HUDEP-2 (cell line): ENCODE data around the gene DIPK1B.
"Not testable (repeated sequence)": the region's sequence is repeated elsewhere in the genome, so short reads cannot be mapped to it uniquely, and the experiment has no call there.

Experiments
- DNase-seq, 76 experiments: peaks; one replicate each; lab custom pipeline; 2025; ENCODE audit not compliant: unreplicated experiment in 76 of 76; lab: John Stamatoyannopoulos, UW

The DIPK1B gene

DNA sequence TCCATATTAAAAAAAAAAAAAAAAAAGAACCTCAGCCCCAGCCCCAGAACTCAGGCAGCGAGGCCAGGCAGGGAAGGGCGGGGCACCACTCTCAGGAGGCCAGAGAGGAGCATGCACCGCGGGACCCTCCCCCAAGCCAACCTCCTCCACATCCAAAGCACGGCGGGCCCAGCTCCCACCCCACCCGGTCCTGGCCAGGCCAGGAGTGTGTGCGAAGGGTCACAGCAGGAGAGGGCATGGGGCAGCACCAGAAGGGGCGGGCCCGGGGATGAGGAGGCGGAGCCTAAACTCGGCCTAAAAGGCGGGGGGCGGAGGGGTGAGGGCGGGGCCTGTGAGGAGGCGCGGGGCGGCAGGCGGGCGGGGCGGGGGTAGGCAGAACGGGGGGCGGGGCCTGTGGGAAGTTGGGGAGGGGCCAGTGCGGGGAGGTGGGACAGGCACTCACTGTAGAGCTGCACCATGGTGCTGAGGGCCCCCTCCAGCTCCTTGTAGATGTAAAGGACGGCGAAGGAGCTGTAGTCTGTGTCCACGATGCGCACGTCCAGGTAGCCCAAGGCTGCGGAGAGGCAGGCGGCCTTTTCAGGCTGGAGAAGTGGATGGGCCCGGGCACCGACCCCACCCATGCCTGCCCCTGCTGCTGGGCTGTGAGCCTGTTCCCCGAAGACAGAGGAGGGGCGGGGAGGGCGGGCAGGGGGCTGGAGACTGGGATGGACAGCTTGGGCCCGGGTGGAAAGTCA lies 50.7 kb downstream of the DIPK1B start:
- peak in 61 of 76 experiments; percentile 10 to 87 (median 63) for DNase-seq

- DNase-seq, result no peak
Measured at GRCh38 chr9:136763649-136764035, 51.3 kb downstream of the DIPK1B start.

DNA sequence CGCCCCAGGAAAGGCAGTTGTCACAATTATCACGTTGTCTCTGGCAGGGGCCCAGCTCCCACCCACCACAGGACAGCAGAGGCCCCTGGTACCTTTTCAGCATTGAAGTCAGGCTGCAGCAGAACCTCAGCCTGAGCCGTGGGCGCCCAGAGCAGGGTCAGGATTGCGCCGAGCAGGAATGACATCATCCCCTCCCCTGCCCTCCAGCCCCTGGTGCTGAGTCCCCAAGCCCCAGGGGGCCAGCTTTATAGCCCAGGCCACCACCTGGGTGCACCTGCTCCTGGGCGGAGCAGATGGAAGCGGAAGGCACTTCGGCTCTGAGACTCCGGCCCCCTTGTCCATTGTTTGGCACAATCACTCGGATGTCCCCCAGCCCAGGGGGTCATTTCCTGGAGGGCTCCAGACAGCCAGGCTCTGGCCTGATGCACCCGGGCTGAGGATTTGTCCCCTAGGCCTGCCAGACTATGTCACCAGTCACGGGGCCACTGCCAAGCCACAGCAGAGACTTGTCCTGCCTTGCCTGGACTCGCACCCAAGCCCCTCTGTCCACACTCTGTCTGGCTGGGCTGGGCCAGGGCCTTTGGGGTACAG lies 52.0 kb downstream of the DIPK1B start, which contains the start of gene LCN15:
Gene LCN15, minus strand, starts transcription at position 218 of the 591 bp plus-strand sequence. Its CDS starts 30 bp downstream, at position 188.
- DNase-seq, result no peak

GRCh38 chr9:136765041-136765440 lies 52.7 kb downstream of the DIPK1B start:
- no peak for DNase-seq

DNA sequence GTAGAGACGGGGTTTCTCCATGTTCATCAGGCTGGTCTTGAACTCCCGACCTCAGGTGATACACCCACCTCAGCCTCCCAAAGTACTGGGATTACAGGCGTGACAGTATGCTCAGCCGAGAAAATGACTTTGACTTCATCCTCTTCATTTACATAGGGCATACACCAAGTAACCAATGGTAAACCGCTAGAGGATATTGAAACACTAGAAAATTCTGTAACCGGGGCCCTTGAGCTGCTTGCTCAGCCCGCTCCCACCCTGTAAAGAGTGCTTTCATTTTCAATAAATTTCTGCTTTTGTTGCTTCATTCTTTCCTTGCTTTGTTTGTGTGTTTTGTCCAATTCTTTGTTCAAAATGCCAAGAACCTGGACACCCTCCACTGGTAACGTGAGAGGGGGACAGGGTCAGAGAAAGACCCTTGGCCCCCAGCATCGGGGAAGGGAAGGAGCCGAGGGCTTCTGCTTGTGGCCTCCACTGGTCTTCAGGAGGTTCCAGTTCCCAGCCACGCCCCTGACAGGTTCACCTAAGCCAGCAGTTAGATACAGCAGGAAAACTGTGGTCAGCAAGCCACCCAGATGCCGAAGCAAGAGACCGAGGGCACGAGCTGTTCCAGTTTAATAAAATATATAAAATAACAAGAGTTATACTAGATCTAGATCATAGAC lies 53.5 kb downstream of the DIPK1B start:
- not testable (repeated sequence) for DNase-seq

DNA sequence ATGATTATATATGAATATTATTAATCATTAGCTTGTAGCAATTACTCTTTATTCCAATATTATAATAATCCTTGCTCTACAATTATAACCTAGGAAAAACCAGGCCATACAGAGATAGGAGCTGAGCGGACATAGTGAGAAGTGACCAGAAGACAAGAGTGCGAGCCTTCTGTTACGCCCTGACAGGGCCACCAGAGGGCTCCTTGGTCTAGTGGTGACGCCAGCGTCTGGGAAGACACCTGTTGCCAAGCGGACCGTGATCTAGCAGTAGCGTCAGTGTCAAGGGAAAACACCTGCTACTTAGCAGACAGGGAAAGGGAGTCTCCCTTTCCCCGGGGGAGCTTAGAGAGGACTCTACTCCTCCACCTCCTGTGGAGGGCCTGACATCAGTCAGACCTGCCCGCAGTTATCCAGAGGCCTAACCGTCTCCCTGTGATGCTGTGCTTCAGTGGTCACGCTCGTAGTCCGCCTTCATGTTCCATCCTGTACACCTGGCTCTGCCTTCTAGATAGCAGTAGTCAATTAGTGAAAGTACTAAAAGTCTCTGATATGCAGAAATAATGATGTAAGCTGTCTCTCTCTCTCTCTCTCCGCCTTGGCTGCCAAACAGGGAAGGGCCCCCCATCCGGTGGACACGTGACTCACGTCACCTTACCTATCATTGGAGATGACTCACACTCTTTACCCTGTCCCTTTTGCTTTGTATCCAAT lies 54.2 kb downstream of the DIPK1B start:
- peak in 48 of 76 experiments; percentile 8 to 60 (median 31) for DNase-seq

DNA sequence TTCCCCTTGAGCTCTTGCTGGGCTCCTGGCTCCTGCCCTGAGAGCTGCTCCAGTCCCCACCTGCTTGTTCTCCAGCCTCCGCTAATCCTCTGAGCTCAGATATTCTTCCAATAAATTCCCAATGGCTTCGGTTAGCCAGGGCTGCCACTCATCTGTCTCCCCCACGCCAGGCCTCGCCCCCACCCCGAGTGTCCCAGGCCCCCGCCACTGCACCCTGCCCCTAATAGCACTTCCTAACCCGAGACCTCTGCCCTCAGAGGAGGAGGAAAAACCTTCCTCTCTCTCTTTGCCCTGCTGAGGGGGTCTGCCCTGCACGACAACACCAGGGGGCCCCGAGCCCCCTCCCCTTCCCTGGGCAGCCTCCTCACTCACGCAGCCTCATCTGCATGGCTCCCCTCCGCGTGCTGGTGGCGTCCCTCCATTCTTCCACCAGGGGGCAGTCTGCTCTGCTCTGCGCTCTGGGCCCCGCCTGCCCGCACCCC lies 57.4 kb downstream of the DIPK1B start:
- peak in 39 of 76 experiments; percentile 2 to 64 (median 33) for DNase-seq

- DNase-seq, result peak in 21 of 76 experiments; percentile 13 to 63 (median 31)
Measured at GRCh38 chr9:136771907-136772415, 59.6 kb downstream of the DIPK1B start.

DNA sequence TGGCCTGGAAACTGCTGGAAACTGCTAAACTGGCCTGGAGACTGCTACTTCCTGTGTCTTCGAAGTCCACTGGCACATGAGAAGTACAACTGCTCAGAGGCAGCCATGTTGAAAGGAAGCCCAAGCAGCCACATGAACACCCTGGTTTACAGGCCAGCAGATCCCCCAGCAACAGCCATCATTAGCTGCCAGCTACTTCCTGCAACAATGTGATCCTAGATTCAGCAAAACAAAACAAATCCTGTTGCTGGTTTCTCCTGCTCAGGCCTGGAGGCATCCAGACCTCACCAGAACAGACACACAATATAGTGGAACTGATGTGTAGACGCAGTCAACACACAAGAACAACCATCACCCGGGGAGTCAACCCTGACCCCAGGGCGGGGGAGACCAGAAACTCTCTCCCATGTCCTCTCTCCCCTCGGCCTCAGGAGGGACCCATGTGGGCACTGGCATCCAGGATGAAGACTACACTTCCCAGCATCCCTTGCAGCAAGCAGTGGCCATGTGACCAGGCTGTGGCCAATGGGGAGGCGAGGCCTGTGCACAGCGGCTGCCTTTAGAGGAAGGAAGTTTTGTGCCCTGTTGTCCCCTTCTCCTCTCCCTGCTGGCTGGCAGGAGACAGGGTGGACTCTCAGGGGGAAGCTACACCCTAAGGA lies 61.1 kb downstream of the DIPK1B start:
- peak in 5 of 76 experiments; percentile 9 to 19 (median 18) for DNase-seq
